GM19455 (cell line): ENCODE measurements around the gene ITPKB.
"Not testable (repeated sequence)": the region's sequence is repeated elsewhere in the genome, so short reads cannot be mapped to it uniquely, and the experiment has no call there.

ENCODE experiments used
- ATAC-seq: cut with Tn5 transposase; IDR thresholded peaks from one replicate; pipeline ENCODE4 v1.9.1; 2021; ENCODE audit not compliant: unreplicated experiment

Gene ITPKB

DNA sequence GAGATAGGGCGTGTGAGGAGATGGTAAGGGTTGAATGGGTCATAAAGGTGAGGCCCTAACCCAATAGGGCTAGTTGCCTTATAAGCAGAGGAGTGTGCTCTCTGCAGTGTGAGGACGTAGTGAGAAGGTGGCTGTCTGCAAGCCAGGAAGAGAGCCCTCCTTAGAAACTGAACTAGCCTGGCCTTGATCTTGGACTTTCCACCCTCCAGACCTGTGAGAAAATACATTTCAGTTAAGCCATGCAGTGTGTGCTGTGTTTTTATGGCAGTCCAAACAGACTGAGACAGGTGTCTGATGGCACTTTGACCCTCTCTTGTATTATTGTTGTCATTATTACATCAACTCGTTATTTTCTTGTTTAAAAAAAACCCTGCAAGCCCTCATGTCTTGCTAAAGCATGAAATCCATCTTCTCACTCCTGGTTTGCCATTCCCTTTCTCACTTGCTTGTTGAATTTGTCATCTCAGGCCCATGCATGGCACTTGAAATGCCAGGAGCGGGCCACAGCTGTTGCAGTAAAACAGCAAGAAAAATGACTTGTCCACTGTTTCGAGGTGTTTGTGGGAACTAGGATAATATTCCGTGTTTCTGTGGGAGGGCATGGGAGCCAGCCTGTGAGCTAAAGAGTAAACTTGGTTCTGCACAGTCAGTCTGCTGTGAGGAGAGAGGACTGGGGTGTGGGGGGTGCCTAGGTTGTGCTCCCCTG lies 111.9 kb downstream of the ITPKB start:
- no peak for ATAC-seq

DNA sequence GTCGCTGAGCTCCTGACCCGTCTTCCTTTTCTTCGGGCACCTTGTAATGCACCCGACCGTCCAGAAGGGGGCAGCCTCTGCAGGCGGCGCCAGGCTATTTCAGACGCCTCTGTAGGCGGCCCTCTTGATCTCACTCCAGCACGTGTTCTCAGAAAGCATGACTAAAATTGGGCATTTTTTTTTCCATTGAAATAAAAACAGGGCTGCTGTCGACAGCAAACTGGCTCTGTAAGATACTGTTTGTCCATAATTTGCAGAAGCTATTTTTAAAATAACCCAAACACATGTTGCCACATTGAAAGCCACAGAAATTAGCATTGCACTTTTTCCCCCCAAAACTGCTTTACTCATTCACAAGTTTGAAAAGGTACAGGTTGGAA lies 112.5 kb downstream of the ITPKB start:
- peak; percentile 78 for ATAC-seq

DNA sequence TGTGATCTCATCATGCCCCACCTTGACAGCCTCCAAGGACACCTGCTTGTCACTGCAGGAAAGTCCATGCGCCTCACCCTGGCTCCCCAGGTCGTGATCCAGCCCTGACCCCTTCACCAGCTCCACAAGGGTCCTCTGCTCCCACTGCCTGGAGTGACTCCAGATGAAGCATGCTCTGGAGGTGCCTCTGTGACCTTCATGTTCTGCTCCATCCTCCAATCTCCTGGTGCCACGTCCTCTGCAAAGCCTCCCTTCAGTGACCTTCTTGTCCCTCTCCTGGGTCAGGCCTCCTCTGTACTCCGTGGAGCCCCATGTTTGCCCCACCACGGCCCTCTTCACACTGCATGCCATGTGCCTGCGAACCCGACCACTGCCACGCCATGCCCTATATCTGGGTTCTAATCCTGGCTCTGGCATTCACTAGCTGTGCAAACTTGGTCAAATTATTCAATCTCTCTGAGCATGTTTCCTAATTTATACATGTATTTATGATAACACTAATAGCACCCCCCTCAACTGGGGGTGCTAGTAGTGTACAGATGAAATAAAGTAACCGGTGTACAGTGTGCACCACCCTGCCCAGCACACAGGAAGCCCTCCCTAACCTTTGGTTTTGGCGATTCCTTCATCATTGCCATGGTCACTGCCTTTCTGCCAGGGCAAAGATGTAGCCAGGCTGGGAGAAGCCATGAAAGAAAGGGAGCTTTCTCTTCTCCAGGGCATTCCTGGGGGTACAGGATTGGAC lies 113.1 kb downstream of the ITPKB start:
- peak; percentile 30 for ATAC-seq

DNA sequence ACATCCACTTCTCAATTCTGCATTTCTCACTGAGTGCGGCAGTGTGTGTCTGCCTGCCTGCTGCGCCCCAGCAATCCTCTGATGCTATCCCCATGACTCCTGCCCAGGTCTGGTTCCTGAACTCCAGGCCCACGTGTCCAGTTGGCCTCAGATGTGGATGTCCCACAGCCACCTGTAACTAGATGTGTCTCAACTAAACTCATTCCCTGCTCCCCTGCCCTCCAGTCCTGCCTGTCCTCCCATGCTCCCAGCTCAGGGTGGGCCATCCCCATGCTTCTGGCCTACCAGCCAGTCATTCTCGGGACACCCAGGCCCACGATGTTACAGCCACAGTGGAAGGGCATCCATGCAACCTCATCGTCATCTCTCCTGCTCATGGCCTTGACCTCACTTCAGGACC lies 113.8 kb downstream of the ITPKB start:
- ATAC-seq: no peak

DNA sequence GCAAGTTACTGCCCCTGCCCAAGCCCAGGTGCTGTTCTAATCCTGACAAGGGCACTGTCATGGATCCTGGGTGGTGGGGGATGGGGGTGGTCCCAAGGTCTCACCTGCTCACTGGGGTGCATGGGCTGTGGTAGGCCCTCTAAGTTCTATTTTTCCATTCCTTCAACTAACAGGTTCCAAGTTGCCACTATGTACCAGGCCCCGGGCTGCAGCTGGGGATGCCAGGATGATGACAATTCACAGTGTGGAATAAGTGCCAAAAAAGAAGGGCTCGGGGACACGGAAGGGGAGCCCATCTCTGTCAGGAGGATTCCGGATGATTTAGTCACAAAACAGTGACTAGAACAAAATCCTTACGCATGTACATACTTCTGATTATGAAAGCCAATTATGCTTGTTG lies 114.6 kb downstream of the ITPKB start:
- ATAC-seq: no peak

DNA sequence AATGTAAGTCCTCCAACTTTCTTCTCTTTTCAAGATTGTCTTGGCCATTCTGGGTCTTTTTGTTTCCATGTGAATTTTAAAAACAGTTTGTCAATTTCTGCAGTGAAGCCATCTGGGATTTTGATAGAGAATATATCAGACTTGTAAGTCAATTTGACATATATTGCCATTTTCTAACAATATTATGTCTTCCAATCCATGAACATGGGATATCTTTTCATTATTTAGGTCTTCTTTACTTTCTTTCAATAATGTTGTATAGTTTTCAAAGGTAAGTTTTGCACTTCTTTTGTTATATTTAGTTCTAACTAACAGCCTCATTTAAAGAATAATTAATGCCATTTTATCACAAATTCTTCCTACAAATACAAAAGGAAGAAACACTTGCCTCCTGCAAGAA lies 117.1 kb downstream of the ITPKB start:
- no peak for ATAC-seq

DNA sequence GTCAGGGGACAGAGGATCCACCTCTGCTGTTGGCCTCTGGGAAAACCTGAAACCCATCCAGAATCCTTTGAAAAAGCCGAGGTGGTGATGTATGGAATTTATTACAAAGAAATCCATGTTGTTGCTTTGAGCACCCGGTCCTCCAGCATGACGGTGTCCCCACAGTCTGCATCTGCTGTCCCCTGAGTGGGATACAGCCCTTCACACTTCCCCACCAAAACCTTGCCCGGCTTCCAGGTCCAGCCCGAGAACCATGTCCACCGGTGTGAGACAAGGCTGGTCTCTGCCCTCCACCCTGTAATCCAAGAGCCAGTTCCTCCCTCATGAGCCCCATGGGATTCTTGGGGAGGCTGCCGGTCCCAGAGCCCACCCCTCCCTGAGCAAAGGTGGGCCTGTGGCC lies 120.1 kb downstream of the ITPKB start:
- no peak for ATAC-seq

DNA sequence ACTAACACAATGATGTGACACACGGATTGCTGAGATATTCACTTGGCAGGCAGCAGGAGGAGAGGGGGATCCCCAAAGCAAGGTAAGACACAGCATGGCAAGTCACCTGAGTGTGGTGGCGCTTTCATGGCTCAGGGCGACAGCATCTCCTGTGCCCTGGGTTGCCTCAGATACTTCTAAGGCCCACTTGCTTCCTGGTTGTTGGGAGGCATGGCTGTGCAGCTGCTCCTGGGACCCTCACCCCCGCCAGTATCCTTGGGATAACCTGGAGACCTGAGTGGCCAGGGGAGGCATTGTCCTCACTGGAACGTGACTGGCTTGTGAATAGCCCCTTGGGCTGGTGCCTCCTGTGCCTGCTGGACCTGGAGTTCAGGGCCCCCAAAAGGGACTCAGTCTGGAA lies 120.7 kb downstream of the ITPKB start:
- ATAC-seq: no peak

DNA sequence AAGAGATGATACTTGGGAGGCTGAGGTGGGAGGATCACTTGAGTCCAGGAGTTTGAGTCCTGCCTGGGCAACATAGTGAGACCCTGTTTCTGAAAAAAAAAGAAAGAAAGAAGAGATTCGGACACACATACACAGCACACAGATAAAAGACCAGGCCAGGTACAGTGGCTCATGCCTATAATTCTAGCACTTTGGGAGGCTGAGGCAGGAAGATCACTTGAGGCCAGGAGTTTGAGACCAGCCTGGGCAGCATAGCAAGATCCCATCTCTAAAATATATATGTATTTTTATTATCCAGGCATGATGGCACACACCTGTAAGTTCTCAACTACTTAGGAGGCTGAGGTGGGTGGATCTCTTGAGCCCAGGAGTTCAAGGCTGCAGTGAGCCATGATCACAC lies 121.4 kb downstream of the ITPKB start:
- ATAC-seq: not testable (repeated sequence)

DNA sequence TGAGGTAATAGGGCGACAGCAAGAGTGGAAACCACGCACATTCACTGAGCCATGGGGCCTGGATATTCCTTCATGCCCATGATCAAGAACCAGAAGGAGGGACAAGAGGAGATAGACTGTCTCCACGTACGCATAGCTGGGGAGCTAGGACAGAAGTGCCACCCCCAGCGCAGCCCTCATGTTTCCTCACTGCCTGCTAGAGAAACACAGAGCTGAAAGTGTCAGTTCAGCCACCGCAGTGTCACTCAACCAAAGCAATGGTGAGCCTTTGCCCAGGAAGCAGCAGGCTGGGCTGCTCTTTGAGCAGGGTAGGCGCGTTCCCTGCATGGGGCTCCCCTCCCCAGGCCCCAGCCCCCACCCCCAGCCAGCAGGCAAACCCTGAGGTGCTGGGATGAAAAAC lies 122.0 kb downstream of the ITPKB start:
- ATAC-seq: no peak

DNA sequence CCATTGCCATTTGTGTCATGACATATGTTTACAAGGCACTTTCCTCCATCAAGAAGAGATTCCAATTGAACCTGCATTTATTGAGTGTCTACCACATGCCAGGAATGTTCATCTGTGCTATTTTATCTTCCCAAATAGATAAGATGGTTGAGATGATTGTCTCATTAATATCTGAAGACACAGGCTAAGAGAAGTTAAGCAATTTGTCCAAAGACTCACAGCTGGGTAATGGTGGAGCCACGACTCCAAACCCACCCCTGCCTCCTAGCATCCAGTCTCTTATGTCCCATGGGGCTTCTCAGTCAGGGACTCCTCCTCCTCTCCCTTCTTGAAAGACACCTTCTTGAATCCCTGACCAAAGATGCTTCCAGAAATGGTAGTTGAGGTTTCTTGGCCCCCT lies 122.4 kb downstream of the ITPKB start:
- no peak for ATAC-seq

DNA sequence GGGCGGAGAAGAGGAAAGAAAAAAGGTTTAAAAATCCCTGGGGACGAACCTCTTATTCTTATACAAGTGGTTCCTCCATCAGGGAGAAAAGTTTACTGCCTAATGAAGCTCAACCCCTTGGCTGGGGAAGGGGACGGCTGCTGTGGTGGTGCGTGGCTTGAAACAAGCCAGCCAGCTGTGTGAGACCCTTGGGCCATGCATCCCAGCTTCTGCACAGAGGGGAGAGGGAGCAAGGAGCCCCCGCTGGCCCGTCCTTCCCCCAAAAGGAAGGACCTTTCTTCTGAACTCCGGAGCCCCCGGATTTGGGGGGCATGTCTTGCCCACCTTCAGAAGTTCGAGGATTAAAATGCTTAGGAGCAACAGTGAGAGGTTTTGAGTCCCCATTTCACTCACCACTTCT lies 123.2 kb downstream of the ITPKB start:
- ATAC-seq: no peak

DNA sequence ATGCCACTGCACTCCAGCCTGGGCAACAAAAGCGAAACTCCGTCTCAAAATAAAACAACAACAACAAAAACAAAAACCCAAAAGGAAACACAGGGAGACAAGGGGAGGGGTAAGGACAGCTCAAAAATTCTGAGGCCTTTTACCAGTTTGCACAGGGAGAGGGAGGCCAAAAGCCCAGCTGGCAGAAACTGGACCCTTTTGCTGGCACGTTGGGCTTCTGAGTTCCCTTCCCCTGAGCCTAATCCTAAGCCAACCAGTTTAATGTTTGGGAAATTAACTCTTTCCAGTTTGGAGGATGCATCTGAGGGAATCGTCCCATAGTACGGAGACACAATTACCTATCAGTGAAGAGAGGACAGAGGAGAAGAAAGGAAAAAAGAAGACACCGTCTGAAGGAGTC lies 127.1 kb downstream of the ITPKB start:
- ATAC-seq: not testable (repeated sequence)

DNA sequence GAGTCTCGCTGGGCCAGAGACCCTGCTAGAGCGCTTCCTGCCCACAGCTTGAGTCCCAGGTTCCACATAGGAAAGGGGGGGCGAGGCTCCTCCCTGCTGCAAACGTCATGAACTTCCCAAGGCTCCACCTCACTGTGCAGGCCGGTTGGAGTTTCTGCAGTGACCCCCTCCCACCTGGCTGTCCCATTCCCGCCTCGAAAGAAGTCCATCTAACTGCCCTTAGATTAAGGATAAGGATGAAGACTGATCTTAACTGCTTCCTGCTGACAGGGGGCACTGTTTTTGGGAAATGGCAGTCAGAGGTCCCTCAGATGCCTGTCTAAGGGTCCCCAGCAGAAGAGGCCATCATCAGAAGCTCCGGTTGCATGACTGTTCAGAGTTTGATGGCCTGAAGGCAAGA lies 127.8 kb downstream of the ITPKB start:
- ATAC-seq: no peak

DNA sequence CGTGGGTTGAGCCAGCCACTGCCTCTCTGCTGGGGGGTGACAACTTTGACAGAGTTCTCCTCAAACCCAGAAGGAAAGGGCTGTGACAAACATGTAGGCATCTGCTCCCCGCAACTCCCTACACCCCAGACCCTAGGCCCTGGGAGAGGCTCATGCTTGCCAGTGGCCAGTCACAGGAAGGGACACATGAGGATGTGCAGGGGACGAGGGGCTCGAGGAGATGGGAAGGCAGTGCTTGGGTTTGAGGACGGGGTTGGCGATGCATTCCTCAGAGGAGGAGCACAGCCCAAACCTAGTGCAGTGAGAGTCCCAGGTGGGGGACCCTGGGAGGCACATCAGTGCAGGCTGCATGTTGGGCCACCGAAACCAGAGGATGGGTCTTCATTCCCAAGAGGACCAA lies 128.4 kb downstream of the ITPKB start:
- ATAC-seq: no peak

DNA sequence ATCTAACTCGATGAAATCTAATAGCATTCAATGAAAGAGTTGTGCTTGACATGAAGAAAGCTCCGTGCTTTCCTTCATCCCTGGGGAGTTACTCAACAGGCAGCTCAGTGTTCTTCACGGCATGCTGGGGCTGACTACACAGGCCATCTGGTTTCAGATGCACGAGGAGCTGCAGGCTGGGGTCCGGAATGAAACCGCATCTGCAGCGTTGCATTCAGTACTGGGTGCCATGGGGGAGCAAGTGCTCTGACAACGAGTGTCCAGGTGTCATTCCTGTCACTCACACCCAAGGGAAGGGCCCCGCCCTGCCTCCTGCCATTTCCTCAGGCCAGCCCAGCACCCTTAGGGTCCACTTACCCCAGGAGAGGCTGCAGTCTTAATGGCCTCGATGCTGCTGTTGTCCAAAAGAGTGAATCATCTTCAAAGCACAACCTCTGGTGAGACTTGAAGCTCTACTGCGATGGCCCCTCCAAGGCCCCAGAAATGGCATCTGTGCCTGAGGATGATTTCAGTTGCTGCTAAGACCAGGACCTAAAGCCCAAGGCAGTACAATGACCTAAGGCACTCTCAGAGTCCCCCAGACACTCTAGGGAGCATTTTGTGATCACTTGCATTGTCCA lies 129.1 kb downstream of the ITPKB start:
- ATAC-seq: no peak

DNA sequence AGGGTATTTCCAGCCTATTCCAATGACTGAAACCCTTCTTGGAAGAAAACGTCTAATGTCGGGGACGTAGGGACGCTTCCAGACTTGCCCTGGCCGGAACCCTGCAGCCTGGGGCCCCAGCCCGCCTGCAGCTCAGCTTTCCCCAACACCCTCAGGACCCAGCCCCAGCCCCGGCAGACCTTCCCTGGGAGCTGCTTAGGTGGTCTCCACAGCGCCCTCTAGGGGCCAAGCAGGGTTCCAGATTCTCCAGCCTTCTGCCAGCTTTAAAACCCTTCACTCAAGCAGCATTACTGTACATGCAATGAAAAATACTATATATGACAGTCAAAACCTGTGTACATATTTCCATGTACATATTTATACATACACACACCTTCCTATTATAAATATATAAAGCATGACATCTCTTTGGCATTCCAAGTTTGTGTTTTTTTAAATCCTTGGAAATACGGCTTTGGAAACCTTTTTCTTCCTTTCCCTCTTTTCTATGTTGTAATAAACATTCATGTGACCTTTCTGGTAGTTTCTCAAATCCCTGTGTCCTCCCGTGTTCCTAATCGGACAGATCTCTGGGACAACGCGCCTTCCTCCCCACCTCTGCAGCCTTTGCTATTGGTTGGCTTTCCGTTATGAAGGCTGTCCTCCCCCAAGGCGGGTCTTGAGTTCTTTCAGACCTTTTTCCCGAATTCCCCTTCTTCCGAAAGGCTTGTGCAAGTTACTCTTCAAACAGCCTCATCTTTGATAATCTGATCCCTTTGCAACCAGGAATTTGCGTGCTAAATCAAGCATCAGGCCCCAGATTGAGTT lies 130.2 kb downstream of the ITPKB start:
- ATAC-seq: no peak

DNA sequence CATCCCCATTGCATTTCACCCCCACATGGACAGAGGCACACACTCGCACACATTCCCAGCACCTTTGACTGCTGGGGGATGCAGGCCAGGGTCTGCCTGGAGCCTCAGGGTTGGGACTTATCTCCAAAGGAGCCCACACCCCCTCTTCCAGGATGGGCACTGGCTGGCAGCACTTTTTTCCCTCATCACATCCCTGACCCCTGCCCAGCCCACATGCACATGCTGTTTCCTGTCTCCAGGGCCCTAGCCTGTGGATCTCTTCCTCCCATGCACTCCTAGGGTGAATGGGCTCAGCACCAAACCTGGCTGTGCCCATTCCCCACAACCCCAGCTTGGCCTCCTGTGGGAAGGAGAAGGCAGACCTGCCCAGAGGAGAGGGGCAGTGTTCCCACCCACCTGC lies 131.3 kb downstream of the ITPKB start:
- ATAC-seq: no peak

DNA sequence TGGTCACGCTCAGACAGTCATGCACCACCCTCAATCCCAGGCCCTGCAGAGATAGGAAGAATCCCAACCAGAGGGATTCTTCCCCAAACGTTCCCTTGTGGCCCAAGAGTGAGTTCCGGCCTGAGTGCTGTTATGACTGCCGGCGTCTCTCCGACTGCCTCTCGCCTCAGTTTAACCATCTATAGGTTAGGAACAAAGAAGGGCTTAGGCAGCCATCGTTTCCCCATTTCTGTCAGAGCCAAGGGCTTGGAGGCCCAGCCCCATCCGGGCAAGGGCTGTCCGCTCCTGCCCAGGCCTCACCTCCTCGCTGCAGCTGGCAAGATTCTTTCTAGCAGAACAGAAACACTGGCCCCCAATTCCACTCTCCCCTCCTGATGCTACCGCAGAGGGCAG lies 131.8 kb downstream of the ITPKB start:
- ATAC-seq: no peak

DNA sequence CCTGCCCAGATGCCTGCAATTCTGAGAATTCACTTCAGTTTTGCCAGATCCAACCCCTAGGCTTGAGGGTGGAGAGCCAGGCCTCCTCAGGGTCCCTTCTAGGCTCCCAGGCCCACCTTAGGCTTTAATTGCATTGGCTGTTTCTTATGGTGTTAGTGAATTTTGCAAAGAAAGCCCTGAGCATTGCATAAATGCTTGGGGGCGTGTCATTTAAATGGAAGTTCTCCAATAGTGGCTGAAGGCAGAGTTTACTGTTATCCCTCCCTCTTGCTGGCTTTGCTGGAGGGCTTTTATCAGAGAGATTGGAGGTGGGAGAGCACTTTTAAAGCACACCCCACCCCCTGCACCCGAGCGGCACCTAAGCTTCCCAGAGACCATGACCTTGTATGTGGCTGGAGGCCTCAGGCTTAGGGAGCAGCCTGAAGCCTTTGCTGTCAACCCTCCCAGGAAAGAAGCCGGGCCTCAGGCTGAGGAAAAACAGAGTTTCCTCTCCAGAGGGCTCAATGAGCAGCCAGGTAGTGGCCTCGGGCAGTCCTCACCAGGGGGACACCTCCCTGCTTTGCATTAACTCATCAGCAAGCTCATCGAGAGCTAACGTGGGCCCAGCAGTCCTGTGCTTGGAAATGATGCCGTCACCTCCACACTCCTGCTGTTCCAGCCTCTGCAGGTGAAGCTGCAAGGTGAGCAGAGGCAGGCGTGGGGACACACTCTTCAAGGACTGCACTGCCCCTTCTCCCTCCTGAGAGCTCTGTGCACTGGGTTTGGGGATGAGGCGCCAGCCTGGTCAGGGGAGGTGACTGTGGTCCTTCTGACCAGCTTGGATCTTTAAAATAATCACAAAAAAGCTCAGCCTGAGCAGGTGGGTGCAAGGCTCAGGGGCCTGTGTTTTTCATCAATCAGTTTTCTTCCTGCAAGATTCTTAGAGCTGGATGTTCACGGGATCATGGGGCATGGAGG lies 132.5 kb downstream of the ITPKB start:
- ATAC-seq: no peak
